ENCODE results near the gene RREB1.

DNA sequence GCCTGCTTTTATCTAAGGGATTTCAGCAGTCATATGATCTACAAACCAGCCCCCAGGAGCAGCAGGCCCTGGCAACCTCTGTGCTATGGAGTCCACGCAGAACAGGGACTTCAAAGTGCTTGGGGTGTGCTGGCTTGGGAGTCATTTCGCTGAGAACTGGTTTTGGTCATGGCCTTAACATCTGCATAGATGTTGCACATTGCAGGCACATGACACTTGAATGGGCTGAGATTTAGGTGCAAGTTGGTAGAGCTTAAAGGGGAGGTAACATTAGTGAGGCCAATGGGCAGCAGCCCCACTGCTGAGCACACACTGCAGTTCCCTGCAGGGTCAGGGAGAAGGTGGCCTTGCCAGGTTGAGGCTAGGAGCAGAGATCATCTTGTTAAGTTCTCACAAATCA is 43.6 kb downstream of the RREB1 start:
- TF ChIP-seq, protein P1, sequence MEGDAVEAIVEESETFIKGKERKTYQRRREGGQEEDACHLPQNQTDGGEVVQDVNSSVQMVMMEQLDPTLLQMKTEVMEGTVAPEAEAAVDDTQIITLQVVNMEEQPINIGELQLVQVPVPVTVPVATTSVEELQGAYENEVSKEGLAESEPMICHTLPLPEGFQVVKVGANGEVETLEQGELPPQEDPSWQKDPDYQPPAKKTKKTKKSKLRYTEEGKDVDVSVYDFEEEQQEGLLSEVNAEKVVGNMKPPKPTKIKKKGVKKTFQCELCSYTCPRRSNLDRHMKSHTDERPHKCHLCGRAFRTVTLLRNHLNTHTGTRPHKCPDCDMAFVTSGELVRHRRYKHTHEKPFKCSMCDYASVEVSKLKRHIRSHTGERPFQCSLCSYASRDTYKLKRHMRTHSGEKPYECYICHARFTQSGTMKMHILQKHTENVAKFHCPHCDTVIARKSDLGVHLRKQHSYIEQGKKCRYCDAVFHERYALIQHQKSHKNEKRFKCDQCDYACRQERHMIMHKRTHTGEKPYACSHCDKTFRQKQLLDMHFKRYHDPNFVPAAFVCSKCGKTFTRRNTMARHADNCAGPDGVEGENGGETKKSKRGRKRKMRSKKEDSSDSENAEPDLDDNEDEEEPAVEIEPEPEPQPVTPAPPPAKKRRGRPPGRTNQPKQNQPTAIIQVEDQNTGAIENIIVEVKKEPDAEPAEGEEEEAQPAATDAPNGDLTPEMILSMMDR (IDR thresholded peaks at IDR 0.05), result no peak
- TF ChIP-seq POLR2A (IDR thresholded peaks at IDR 0.05), result no peak

All from lower leg skin (tissue), 3 donors.